Measurements from ENCODE around the gene ZKSCAN1.

Gene ZKSCAN1

GRCh38 chr7:100040575-100040974, 25.2 kb downstream of the ZKSCAN1 start:
- no peak for DNase-seq

GRCh38 chr7:100044718-100045117, 29.3 kb downstream of the ZKSCAN1 start:
- DNase-seq = no peak

- no peak for DNase-seq
These were observed 33.3 kb downstream of the ZKSCAN1 start for GRCh38 chr7:100048680-100049079.

GRCh38 chr7:100049441-100050291, 34.3 kb downstream of the ZKSCAN1 start, which contains the start of gene ZSCAN21:
TSS of gene ZSCAN21 (plus strand) at chr7:100049774. CDS start at chr7:100057007, 7,233 bp downstream.
- peak; percentile 53 to 68 for DNase-seq

GRCh38 chr7:100051611-100052010, 36.2 kb downstream of the ZKSCAN1 start:
- no peak for DNase-seq

GRCh38 chr7:100053215-100053614, 37.8 kb downstream of the ZKSCAN1 start:
- DNase-seq = peak in 1 of 2 experiments; percentile 53

- no peak for DNase-seq
These were observed 41.6 kb downstream of the ZKSCAN1 start for GRCh38 chr7:100057006-100057405.

GRCh38 chr7:100059251-100059739, 43.9 kb downstream of the ZKSCAN1 start:
- no peak for DNase-seq

- no peak for DNase-seq
These were observed 46.3 kb downstream of the ZKSCAN1 start for GRCh38 chr7:100061518-100062193.

- DNase-seq = no peak
These were observed 48.0 kb downstream of the ZKSCAN1 start for GRCh38 chr7:100063376-100063775.

- DNase-seq = no peak
These were observed 48.8 kb downstream of the ZKSCAN1 start for GRCh38 chr7:100064162-100064561.

GRCh38 chr7:100065452-100066186, 50.2 kb downstream of the ZKSCAN1 start:
- no peak for DNase-seq

GRCh38 chr7:100066953-100067352, 51.6 kb downstream of the ZKSCAN1 start:
- no peak for DNase-seq

- DNase-seq = no peak
These were observed 54.6 kb downstream of the ZKSCAN1 start for GRCh38 chr7:100069991-100070390.

GRCh38 chr7:100071018-100071723, 55.8 kb downstream of the ZKSCAN1 start:
- DNase-seq = no peak

- no peak for DNase-seq
These were observed 57.1 kb downstream of the ZKSCAN1 start for GRCh38 chr7:100072462-100072861.

GRCh38 chr7:100074841-100075240, 59.4 kb downstream of the ZKSCAN1 start:
- DNase-seq = no peak

GRCh38 chr7:100075418-100075817, 60.0 kb downstream of the ZKSCAN1 start:
- no peak for DNase-seq

GRCh38 chr7:100077205-100077604, 61.8 kb downstream of the ZKSCAN1 start:
- DNase-seq = no peak

GRCh38 chr7:100079024-100079560, 63.7 kb downstream of the ZKSCAN1 start:
- DNase-seq = no peak

GRCh38 chr7:100080907-100081534, 65.6 kb downstream of the ZKSCAN1 start:
- no peak for DNase-seq
